Upper lobe of right lung (tissue), 1 donor: ENCODE data around the gene EEF2K. TPM values are rescaled to one million over a fixed set of nuclear protein-coding genes. Genes with fewer than 3 reads are reported as not detected.

Experiments
- ATAC-seq: fragments of 200-7000 bp; cut with Tn5 transposase; one replicate; pipeline ENCODE4 v1.9.1; 2020; ENCODE audit warnings: mild to moderate bottlenecking, moderate library complexity
- DNase-seq: peaks from one replicate; pipeline ENCODE4 v3.0.0-alpha.2; 2020
- H3K27ac ChIP-seq: fragments of 200-600 bp; one replicate; pipeline ENCODE4 v1.8.0; 2022
- H3K27me3 ChIP-seq: fragments of 200-600 bp; one replicate; pipeline ENCODE4 v1.8.0; 2022; ENCODE audit warnings: mild to moderate bottlenecking
- H3K36me3 ChIP-seq: fragments of 200-600 bp; one replicate; pipeline ENCODE4 v1.8.0; 2022
- H3K4me1 ChIP-seq: fragments of 200-600 bp; one replicate; pipeline ENCODE4 v1.8.0; 2022
- H3K4me3 ChIP-seq: fragments of 200-600 bp; one replicate; pipeline ENCODE4 v1.8.0; 2022; ENCODE audit warnings: mild to moderate bottlenecking
- H3K9me3 ChIP-seq: fragments of 200-600 bp; one replicate; pipeline ENCODE4 v1.8.0; 2022
- CTCF ChIP-seq: fragments of 200-600 bp; IDR thresholded peaks from one replicate; pipeline ENCODE4 v1.8.0; 2022; ENCODE audit warnings: antibody characterized with exemption
- intact Hi-C: fragments of 100-400 bp; cut with DNase I; formaldehyde crosslinking; loops from one replicate; pipeline ENCODE4 v1.11.0; 2022
- total RNA-seq: library from RNA; stranded (reverse); fragmentation: NEBNext Ultra II Directional; extraction: Animal tissue kit (Norgen Biotek cat#: 25700); gene quantifications from one replicate; pipeline ENCODE4 v1.2.1, GENCODE V29; 2021
- donor health status: DM: no; HTN: yes; CAD: no; lungs with severe emphysema.

Gene EEF2K
- total RNA-seq, 1 donor from 2014 or later: 34.9 TPM

- no peak for TF ChIP-seq CTCF
- intact Hi-C loops: loop anchor here (10.0 kb wide), 1 partner anchor 77 kb away; no protein-coding TSS in a partner anchor
- ATAC-seq (no peak), DNase-seq (no peak)
- H3K36me3 ChIP-seq: no peaks in the 10 kb centered on the region
- H3K9me3 ChIP-seq: no peaks in the 10 kb centered on the region
- H3K4me1 ChIP-seq: no peaks in the 10 kb centered on the region
- no peak overlapping the region for H3K4me3 ChIP-seq
- no peak overlapping the region for H3K27ac ChIP-seq
- H3K27me3 ChIP-seq: no peaks in the 10 kb centered on the region
Measured at GRCh38 chr16:22181426-22181825, 24.7 kb upstream of the EEF2K start.

DNA sequence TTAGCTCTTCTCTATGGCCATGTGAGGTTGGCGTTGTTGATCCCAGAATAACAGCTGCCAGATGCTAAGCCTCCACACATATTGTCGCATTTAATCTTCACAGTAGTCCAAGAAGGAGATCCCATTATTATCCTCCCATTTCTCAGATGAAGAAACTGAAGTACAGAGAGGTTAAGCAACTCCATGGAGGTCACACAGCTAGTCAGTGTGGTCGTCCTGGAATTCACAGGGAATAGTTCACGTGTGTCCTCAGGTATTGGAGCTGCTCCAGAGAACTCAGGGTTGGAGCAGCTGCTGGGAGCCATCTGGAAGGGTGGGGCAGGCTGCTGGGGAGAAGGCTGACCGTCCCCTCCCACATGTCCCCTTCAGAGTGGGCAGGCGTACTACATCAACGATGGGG is 24.2 kb upstream of the EEF2K start:
- H3K9me3 ChIP-seq: no peaks in the 10 kb centered on the region
- ATAC-seq (no peak), DNase-seq (no peak)
- H3K27me3 ChIP-seq: no peaks in the 10 kb centered on the region
- H3K27ac ChIP-seq: no peak overlapping the region
- intact Hi-C loops: loop anchor here (10.0 kb wide), 1 partner anchor 77 kb away; no protein-coding TSS in a partner anchor
- no peak for TF ChIP-seq CTCF
- H3K36me3 ChIP-seq: no peaks in the 10 kb centered on the region
- no peaks in the 10 kb centered on the region for H3K4me1 ChIP-seq
- H3K4me3 ChIP-seq: no peak overlapping the region

DNA sequence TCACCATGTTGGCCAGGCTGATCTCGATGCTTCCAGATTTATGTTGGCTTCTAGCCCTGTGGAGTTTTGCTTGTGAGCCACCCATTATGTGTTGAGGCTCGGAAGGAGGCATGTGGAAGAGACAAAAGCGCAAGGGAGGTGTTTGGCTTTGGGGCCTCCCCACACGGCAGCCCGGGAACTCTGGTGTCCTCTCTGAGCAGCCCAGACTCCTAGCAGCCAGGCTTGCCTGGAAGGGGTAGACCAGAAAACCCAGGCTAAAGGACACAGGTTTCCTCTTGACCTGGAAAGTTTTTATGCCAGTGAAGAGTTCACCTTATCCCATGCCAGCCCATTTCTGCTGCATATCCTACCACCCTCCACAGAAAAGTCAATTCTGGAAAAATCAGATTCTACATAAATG is 22.7 kb upstream of the EEF2K start:
- intact Hi-C loops: loop anchor here (10.0 kb wide), 1 partner anchor 79 kb away; no protein-coding TSS in a partner anchor
- no peaks in the 10 kb centered on the region for H3K27me3 ChIP-seq
- no peaks in the 10 kb centered on the region for H3K9me3 ChIP-seq
- ATAC-seq (no peak), DNase-seq (no peak)
- peaks cover 3% of the 10 kb centered on the region for H3K4me1 ChIP-seq
- TF ChIP-seq CTCF: no peak
- no peak overlapping the region for H3K27ac ChIP-seq
- H3K4me3 ChIP-seq: no peak overlapping the region
- H3K36me3 ChIP-seq: no peaks in the 10 kb centered on the region

GRCh38 chr16:22183901-22184614 is 22.0 kb upstream of the EEF2K start:
- no peaks in the 10 kb centered on the region for H3K27me3 ChIP-seq
- H3K4me3 ChIP-seq: no peak overlapping the region
- no peak for DNase-seq
- H3K9me3 ChIP-seq: no peaks in the 10 kb centered on the region
- no peak for ATAC-seq
- H3K27ac ChIP-seq: no peak overlapping the region
- intact Hi-C loops: loop anchor here (10.0 kb wide), 1 partner anchor 79 kb away; no protein-coding TSS in a partner anchor
- peaks cover 10% of the 10 kb centered on the region for H3K4me1 ChIP-seq
- no peaks in the 10 kb centered on the region for H3K36me3 ChIP-seq
- TF ChIP-seq CTCF: no peak

GRCh38 chr16:22184615-22184968 is 21.5 kb upstream of the EEF2K start:
- Histone ChIP-seq H3K36me3 (no peaks in the 10 kb centered on the region), H3K9me3 (no peaks in the 10 kb centered on the region), H3K4me1 (peaks cover 16% of the 10 kb centered on the region), H3K27ac (no peak overlapping the region), H3K27me3 (no peaks in the 10 kb centered on the region), H3K4me3 (no peak overlapping the region)
- no peak for DNase-seq
- intact Hi-C loops: loop anchor here (10.0 kb wide), 1 partner anchor 80 kb away; no protein-coding TSS in a partner anchor
- ATAC-seq: no peak
- no peak for TF ChIP-seq CTCF
